HG03095 (cell line): ENCODE data around the gene IFIT2.
"Not testable (repeated sequence)": the region's sequence is repeated elsewhere in the genome, so short reads cannot be mapped to it uniquely, and the experiment has no call there.

Source experiments
- ATAC-seq: cut with Tn5 transposase; IDR thresholded peaks from one replicate; pipeline ENCODE4 v1.9.1; 2021; ENCODE audit warnings: moderate library complexity; ENCODE audit not compliant: unreplicated experiment

IFIT2 gene, protein sequence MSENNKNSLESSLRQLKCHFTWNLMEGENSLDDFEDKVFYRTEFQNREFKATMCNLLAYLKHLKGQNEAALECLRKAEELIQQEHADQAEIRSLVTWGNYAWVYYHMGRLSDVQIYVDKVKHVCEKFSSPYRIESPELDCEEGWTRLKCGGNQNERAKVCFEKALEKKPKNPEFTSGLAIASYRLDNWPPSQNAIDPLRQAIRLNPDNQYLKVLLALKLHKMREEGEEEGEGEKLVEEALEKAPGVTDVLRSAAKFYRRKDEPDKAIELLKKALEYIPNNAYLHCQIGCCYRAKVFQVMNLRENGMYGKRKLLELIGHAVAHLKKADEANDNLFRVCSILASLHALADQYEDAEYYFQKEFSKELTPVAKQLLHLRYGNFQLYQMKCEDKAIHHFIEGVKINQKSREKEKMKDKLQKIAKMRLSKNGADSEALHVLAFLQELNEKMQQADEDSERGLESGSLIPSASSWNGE

DNA sequence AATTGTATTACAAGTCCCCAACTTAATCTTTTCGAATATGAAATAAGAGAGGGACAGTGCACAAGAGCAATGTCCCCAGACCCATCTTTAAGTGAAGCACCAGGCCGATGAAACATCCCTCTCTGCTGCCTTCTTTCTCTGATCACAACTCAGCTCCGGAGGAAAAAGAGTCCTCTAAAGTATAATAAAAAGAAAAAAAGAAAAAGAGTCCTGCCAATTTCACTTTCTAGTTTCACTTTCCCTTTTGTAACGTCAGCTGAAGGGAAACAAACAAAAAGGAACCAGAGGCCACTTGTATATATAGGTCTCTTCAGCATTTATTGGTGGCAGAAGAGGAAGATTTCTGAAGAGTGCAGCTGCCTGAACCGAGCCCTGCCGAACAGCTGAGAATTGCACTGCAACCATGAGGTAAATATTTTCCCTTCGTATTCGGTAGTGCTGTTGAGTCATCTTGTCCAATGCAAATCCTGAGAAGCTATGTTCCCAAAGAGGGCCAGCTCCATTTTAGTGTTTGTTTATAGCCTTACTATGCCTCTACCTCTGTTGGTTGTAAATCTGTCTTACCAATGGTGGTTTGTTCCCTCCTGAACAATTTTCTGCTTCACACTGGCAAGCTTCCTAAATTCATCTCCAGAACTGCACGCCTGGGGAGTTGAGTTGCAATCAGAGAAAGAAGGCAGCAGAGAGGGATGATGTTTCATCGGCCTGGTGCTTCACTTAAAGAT lies at the start of gene IFIT2:
TSS of gene IFIT2 (plus strand) at position 326 of the 725 bp plus-strand sequence. CDS start at position 404, 78 bp downstream.
- peak; percentile 69 for ATAC-seq

DNA sequence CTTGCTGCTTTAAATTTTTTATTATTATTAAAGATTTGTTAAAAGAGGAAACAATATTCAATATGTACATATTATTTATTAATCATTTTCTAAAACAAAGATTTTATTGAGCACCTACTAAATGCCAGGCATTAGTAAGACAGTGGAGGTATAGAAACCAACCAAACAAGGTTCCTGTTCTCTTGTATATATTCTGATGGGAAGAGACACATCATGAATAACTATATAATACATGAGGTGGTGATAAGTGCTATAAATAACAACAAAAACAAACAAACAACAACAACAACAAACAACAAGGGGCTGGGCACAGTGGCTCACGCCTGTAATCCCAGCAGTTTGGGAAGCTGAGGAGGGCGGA lies 49.6 kb upstream of the IFIT2 start:
- no peak for ATAC-seq

DNA sequence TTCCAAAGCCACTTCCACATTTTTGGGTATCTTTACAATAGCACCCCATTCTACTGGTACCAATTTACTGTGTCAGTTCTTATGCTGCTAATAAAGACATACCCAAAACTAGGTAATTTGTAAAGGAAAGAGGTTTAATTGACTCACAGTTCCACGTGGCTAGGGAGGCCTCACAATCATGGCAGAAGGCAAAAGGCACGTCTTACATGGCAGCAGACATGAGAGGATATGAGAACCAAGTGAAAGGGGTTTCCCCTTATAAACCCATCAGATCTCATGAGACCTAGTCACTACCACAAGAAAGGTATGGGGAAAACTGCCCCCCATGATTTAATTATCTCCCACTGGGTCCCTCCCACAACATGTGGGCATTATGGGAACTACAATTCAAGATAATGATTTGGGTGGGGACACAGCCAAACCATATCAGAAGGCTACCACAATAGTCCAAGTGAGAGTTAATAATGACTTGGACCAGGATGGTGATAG lies 46.7 kb upstream of the IFIT2 start:
- ATAC-seq = not testable (repeated sequence)

DNA sequence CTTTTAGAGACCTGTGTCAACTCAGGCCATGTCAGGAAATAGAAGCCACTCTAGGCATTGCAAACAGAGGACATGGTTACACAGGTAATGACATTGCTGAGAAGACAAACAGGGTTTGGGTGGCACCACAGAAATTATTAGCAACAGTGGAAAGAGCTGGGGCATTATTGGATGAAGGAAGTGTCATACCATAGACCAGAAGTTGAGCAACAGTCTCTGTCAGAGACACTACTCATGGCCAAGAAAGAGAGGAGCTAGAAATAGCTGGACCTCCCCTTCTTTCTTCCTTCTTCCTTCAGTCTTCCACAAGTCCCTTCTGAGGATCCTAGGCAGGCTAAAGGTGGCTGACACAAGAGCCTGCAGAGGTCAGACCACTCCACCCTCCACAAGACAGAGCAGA lies 46.1 kb upstream of the IFIT2 start:
- ATAC-seq = no peak

DNA sequence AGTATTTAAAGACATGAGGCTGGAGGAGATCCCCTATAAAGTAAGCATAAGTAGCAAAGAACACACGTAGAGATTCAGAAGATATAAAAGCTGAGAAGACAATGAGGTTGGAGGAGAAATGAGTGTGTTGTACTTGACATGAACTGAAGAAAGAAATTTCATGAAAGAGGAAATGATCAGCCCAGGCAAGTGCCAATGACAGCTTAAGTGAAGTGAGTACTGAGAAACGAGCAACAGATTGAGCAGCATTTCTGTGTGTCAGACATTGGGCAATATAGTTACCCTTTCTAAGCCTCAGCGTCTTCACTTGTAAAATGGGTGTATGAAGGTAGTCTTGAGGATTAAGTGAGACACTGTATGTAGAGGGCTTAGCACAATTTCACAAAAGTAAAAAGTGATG lies 45.5 kb upstream of the IFIT2 start:
- ATAC-seq = no peak

DNA sequence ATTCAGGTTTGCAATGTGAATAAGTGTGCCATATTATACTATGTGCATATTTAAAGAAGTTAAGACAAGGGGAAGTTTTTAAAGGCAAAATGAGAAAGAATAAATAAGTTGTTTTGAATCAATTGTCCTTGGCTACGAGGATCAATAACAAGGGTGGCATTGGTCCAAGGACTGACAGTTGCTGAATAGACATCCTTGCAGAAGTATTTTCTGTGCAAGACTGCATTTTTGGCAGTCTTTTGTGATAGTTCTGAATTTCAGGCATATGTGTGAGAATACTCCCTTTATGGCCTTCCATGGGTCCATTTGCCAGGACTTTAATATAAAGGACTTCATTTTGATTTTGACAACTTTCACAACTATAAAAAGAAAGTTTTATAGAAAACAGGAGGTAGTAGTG lies 44.9 kb upstream of the IFIT2 start:
- ATAC-seq = no peak

DNA sequence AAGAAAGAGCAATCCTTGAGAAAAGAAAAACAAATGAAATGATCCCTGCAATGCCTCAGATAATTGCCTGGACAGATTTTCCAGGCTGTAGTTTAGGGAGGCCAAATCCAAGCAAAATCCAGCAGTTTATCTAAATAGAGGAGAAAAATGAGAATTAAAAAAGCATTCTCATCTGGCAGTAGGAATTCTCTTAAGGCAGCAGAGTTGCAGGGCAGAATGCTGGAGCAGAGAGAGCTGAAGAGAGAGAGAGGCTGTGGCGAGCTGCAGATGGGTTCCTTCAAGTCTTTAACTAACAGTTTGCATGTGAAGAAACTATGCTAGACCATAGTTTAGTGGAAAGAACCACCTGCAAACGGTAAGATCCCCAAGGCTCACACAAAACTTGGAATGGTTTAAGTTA lies 44.3 kb upstream of the IFIT2 start:
- ATAC-seq = no peak

DNA sequence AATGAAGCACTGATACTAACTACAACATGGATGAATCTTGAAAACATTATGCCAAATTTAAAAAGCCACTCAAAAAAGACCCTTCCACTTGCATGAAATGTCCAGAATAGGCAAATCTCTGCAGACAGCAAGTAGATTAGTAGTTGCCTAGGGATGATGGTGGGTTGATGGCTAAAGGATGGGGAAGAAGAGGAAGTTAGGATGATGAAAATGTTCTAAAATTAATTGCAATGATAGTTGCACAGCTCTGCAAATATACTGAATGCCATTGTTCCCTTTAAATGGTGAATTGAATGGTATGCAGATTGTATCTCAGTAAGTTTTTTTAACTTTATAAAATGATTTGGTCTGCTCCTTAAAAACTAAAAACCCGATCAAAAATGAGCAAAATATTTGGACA lies 43.0 kb upstream of the IFIT2 start:
- ATAC-seq = no peak

DNA sequence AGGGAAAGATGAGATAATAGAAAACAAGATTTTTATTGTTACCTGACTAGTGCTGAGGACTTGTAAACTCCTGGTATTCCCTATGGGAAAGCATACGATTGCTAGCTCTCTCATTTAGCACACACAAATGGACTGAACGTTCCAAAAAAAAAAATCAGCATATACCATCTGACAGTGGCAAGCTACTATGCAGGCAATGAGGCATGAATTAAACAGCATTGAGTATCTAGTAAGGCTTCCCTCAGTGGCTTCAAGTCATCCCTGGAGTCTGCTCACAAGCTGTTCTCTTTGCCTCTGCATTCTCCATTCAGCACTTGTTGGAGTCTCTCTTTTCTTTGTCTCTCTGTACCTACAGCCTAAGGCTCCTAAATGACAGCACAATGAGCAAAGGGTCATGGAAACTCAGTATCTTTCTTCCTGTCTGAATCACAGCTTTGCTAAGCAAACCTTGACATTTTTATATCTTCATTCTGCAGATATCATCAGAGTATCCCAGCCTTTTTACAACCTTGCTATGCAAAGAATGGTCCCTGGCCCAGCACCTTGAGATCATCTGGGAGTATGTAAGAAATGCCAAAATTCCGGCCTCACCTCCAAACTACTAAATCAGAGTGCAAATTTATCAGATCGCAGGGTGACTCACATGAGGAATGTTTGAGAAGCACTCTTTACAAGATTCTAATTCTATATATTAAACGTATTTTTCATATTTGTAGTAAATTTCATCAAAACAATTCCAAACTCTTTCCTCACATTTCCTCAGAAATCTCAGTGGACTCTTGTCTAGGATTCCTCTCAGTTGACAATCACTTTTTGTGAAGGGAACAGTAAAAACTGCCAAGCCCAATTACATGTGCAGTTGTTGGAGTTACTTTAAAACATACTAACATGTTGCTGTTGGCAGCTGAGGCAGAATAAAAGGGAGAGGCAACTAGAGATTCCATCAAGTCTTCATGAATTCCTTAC lies 39.5 kb upstream of the IFIT2 start:
- no peak for ATAC-seq

DNA sequence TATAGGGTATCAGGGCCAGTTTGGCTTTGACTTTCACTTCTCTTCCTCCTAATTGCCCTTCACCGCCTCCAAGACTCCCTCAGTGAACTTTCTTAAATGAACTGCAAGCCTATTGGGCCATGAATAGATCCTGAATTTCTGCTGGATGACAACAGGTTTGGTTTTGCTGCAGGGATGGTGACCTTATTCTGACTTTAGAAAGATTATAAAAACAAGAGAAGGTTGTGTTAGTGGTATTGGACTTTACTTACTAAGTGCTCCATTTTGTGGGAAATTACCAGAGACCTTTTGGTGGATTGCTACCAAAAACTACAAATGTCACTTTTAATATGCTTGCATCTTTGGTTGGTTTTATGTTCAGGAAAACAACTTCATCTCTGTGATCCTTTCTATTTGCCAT lies 38.8 kb upstream of the IFIT2 start:
- no peak for ATAC-seq

DNA sequence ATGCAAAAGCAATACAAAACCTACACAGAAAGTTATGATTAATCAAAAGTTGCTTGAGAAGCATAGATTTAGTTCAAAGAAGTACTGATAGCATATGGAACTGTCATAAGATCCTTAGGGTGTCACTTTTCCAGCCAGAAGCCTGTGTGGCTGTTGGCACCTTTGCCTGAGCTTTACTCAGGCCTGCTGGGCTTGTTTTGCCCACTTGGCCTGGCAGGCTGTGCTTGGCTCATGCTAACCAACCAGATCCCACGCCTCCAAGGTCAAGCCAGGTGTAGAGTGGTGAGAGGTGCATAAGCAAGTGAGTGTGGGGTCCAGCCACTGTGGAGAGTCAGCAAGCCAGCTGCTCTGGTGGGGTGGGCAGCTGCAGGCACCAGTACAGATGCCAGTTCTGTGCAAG lies 38.3 kb upstream of the IFIT2 start:
- no peak for ATAC-seq

DNA sequence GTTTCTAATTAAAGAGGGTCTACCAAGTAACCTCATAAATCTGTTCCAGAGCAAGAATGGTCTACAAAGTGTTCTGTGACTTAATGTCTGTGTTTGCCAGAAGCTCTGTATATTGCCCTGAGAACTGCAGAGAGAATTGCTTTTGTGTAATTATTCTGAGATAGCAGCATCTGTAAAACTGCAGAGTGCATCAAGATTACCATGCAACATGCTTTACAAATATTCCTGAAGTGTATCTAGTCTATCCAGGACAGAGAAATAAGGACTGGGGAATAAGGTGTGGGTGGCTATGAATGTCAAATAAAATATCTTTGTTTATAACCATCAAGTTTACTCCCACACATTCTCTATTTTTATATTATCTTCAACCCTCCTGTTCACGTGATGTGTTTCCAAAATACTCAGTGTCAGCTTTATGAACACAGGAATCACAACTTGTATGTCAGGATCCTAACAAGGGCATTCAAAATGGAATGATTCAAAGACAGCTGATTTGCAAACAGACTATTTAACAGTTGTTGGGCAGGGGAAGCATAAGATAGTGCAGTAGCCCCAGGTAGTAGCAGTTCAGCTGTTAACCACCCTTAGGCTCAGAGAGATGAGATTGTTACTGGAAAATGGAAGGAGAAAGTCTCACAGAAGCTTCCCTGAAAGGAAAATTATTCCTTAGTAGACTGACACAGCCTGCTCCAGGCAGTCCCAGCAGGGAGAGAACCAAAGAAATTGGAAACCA lies 35.0 kb upstream of the IFIT2 start:
- ATAC-seq = no peak

DNA sequence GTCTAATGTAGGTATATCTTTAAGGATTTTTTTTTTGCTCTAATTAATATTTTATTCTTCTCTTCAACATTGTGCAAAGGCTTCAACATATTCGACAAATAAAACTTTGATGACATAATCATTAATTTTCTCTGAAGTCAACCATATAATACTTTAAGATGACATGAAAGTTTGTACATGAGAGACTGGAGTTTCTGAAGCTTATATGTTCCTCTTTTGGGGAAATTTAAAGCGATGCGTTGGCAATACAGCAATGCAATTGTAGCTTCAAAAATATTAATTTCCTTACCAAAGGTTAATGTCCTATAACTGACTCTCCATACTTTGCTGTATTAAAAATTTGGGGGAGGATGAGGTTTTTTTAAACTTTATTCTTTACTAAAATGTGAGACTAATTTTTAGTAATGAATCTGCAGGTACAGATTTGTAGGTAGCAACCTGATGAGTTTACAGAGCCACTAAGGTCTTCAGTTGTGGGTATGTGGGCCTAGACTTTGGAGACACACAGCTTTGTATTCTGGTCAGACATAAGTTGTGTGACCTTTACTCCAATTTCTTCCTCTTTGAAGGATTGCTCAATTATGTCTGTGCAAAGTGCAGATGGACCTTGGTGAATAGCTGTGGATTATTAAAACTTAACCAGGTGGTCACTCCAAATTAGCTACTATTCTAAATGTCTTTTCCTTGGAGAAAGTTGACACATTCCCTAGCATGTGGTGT lies 32.3 kb upstream of the IFIT2 start:
- ATAC-seq = no peak

DNA sequence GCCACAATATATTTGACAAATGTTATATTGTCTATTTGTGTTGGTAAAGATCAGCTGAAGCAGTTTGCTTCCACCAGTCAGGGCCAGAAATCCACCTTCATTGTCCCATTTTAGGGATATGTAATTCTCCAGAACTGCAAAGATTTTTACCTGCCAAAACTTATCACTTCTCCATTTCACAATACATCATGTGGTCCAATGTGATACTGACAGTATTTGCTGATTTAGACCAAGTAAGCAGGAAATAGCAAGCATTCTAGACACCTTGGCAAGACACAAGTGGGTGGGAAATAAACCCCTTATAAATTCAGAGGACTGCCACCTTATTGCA lies 31.7 kb upstream of the IFIT2 start:
- ATAC-seq = no peak

DNA sequence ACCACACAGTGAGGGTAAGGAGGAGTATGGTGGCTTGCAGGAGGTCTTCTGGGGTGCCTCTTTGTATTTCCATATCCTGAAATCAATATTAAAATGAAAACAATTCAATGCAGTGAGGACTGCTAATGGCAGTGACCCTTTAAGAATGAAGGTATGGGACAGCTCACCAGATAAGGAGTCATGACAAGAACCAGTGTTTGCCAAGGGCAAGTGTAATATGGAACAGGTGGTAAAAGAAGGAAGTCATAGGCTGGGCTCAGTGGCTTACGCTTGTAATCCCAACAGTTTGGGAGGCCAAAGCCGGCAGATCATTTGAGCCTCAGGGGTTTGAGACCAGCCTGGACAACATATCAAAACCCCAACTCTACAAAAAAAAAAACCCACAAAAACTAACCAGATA lies 30.3 kb upstream of the IFIT2 start:
- no peak for ATAC-seq

DNA sequence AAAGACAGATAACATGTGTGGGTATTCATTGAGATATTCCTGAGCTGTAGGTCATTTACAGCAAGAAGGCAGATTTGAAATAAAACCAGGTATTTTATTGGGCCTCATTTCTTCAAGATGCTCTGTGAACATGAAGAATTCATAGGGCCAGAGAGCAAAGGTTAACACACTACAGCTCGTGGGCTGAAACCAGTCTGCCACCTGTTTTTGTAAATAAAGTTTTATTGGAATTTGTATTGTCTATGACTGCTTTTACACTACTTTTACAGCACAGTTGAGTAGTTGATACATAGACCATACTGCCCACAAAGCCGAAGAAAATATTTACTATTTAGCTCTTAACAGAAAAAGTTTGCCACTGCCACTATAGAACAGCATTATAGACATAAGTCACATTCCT lies 28.2 kb upstream of the IFIT2 start:
- no peak for ATAC-seq

DNA sequence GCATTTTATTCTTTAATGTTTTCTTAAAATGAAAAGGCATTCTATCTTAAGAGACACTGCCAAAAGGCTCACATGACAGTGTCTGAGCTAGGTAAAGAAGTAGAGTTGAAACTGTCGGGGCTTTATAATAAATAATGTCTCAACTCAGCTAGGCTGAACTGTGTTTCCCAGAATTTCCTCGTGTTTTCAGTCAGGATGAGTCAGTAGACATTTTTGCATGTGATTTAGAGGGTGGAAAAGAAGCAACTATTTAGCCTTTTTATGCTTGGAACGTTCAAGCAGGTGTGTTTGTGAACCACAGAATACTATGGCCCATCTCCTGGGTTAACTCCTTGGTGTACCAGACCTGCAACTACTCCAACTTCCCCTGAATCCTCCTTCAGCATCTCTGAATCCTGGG lies 26.9 kb upstream of the IFIT2 start:
- no peak for ATAC-seq

DNA sequence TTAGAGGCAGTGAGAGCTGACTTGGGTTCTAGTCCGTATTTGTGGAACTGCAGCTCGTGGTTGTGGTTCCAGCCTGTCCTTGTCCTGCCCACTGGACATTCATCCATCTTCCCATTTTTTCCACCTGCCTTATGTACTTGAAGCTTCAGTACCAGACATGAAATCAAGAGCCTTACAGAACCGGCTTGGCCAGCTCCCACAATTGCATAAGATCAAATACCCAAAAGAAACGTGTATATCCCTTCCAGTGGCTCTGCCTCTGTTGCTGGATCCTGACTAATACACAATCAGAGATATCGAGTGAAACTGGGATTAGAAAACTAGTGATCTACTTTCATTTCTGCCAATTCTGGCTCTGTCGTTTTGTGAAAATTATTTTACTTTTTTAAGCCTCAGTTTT lies 26.5 kb upstream of the IFIT2 start:
- no peak for ATAC-seq

DNA sequence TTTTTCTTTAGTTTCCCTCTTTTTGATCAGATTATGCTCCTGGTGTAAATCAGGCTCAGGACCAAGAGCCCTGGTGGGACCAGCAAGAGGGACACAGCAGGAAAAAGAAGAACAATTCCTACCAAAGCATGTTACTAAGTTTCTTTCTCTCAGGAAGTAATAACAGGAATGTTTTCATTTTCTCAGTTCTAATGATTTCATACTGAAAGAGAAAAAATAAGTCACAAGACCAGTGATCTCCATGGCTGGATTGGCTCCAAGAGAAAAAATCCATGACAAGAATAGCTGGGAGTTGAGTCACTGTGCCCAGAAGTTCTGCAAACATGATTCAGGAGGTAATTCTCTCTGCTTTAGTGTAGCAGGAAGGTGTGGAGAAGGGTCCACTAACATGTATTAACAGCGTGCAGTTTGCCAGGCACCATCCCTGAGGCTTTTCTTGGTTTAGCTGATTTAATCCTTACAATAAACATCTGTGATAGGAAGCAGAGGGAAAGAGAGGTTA lies 23.8 kb upstream of the IFIT2 start:
- no peak for ATAC-seq

DNA sequence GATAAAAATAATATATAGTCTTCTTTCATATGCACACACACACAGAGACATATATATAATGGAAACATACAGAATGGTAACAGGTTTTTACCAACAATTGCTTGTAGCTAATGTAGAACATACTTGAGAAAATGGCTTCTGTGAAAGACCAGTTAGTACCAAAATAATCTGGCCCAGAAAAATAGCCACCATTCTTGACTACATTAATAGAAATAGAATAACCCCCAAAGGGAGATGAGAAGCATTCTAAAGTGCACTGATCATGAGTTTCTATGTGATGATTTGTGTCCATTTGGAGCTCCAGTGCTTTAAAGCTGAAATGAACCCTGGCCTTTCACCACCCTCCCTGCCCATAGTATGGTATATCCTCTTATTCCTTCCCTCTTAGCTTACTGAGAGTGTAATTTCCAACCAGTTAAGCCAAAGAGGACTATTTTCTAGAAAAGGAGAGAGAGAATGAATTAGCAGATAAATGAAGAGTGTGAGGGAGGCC lies 22.9 kb upstream of the IFIT2 start:
- no peak for ATAC-seq
